NCI-H510A treated with DMSO at 0.1 percent for 48 hours (cell line): Measurements from ENCODE around the gene ACAP3.

Experiments used
- DNase-seq: peaks from one replicate; lab custom pipeline; 2025; lab: John Stamatoyannopoulos, UW

ACAP3 gene

DNA sequence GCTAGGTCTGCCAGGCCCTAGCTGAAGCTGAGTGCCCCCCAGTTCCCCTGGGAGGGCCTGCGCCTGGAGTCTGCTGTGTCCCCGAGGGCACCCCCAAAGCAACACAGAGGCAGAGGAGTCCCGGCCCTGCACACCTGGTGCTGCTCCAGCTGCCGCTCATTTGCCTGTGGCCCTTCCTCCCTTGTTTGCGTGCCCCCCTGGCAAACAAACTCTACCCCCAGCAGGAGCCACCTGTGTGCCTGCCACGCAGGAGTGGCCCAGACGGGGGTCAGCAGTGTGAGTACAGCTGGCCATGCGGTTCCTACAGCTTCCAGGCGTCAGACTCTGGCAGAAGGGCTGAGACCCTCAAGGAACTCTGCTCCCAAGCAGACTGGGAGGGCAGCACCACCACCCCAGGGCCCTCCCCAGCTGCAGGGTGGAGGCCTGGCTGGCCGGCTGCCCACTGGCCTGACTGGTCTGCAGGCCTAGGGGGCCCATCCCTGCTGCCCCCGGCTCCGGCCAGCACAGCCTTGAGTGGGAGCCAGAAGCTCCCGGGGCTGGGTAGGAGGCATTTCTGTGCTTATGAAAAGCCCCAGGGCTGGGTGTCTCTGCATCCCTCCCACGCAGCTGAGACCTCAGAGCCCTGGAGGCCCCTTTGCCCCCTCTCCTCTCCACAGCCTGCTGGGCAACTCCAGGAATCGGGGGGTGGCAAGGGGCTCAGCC, 22.8 kb upstream of the ACAP3 start:
- no peak for DNase-seq

DNA sequence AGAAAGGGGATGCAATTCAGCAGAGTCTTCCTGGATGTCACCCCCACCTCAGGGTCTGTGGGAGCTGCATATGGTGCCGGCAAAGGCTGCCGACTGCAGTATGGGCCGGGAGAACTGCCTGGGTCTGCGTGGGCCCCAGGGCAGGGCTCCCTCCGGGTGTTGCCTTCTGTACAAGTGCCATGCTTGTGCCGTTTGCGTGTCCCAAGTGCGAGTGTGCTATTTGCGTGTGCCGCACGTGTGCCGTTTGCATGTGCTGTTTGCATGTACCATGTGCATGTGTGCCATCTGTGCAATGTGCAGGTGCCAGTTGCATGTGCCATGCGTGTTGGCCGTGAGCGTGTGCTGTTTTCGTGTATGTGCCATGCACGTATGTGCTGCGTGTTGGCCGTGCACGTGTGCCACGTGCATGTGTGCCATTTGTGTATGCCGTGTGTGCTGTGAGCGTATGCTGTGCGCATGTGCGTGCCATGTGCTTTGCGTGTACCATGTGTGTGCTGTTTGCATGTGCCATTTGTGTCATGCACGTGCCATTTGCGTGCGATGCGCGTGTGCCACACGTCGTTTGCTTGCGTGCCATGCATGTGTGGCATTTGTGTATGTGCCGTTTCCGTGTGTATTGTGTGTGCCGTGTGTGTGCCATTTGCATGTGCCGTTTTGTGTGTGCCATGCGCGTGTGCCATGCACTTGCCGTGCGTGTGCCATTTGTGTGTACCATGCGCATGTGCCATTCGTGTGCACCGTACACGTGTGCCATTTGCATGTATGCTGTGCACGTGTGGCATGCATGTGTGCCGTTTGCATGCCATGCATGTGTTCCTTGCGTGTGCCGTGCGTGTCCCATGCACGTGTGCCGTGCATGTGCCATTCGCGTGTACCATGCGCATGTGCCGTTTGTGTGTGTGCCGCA, 21.8 kb upstream of the ACAP3 start:
- no peak for DNase-seq

DNA sequence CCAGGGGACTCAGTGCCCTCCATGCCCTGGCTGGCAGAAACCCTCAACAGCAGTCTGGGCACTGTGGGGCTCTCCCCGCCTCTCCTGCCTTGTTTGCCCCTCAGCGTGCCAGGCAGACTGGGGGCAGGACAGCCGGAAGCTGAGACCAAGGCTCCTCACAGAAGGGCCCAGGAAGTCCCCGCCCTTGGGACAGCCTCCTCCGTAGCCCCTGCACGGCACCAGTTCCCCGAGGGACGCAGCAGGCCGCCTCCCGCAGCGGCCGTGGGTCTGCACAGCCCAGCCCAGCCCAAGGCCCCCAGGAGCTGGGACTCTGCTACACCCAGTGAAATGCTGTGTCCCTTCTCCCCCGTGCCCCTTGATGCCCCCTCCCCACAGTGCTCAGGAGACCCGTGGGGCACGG, 20.5 kb upstream of the ACAP3 start:
- DNase-seq: no peak

DNA sequence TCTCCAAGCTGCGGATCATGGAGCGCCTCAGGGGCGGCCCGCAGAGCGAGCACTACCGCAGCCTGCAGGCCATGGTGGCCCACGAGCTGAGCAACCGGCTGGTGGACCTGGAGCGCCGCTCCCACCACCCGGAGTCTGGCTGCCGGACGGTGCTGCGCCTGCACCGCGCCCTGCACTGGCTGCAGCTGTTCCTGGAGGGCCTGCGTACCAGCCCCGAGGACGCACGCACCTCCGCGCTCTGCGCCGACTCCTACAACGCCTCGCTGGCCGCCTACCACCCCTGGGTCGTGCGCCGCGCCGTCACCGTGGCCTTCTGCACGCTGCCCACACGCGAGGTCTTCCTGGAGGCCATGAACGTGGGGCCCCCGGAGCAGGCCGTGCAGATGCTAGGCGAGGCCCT, 19.6 kb upstream of the ACAP3 start:
- no peak for DNase-seq

DNA sequence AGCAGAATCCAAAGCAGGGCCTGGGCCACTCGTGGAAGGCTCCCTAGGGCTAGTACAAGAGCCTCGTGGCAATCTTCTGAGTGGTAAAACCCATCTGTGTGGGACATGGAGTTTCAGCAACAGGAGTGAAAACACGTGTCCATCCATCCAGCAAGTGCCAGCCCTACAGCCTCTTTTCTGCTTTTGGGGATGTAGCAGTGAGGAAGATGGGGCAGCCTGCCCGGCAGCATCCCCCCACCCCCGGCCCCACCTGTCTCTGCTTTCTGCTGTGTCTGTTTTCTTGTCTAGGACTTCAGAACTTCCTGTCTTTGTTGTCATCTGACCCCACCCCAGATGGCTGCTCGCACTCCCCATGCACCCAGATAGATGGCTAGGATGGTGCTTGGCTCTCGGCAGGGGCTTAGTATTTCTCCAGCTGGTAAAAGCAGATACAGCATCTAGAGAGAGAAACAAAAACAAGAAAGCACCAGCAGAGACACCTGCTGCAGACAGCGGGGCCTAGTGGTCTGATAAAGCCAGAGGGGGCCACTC, 18.4 kb upstream of the ACAP3 start:
- DNase-seq: no peak

DNA sequence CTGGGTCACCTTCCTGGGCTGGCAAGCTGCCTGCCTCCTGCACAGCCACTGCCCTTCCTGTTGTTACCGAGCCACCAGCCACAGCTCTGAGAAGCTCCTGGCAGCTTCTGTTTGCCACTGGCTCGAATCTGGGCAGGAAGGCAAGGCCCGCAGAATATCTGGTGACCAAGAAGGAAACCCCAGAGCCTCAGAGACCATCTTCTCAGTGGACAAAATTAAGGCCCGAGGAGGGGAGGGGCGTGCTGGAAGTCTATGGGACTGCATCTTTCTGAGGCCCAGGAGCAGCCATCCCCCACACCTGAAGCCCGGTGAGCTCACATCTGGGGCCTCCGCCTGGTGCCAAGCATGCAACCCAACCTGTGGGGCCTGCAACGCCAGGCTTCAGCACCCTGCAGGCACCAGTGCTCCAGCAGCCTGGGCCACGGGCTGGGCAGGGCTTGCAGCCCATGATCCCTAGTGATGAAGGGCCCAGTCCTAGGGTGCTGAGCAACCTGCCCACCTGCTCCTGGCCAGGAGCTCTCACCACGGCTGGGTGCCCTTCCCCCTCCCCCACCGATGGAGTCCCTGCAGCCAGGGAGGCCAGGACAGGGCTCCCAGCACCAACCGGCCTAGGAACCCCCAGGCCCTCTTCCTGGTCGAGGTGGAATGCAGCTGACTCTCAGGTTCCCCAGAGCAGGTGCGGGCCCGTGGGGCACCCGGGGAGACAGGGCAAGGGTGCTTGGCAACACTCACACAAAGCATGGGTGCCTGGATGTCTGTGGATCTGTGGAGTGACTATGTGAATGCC, 17.8 kb upstream of the ACAP3 start:
- no peak for DNase-seq

DNA sequence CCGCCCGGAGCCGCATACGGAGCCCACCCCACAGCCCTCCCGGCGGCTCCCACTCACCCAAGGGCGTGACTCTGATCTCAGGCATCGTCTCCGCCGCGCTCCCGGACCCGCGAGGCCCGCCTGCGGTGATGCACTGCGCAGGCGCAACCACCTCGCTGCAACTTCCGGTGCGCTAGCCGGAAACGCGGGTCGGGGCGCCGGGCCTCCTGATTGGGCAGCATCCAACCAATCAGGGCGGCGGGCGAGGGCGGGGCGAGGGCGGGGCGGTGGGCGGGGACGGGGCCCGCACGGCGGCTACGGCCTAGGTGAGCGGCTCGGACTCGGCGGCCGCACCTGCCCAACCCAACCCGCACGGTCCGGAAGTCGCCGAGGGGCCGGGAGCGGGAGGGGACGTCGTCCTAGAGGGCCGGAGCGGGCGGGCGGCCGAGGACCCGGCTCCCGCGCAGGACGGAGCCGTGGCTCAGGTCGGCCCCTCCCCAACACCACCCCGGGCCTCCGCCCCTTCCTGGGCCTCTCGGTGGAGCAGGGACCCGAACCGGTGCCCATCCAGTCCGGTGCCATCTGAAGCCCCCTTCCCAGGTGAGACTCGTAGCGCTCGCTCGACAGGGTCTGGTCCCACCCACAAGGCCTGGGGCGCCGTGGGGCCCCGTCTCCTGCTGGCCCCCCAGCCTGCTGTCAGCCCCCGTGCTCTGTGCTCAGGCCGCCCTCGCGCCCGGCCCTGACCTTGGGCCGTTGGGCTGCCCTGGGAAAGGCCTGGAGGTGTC, 17.0 kb upstream of the ACAP3 start, which contains the start of the genes CPTP and INTS11:
Gene CPTP, plus strand, starts transcription at position 279 of the 764 bp plus-strand sequence. CDS start 2,109 bp downstream, outside the sequence.
Gene INTS11, minus strand, starts transcription at position 137 of the 764 bp plus-strand sequence. Its CDS starts 52 bp downstream, at position 85.
- DNase-seq: peak; percentile 98

DNA sequence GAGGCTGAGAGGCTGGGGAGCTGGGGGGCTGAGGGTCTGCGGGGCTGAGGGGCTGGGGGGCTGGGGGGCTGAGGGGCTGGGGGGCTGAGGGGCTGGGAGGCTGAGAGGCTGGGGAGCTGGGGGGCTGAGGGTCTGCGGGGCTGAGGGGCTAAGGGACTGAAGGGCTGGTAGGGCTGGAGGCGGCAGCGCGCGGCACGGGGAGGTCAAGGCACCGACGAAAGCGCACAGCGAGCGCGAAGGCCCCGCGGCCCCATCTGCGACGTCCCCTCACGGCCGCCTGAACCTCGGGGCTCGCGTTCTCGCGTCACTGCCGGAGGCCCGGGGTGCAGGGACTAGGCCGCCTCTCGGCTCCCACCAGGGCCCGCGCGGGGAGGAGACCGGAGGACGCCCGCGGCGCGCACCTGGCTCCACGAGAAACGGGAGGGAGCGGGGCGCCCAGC, 16.4 kb upstream of the ACAP3 start:
- DNase-seq: no peak

DNA sequence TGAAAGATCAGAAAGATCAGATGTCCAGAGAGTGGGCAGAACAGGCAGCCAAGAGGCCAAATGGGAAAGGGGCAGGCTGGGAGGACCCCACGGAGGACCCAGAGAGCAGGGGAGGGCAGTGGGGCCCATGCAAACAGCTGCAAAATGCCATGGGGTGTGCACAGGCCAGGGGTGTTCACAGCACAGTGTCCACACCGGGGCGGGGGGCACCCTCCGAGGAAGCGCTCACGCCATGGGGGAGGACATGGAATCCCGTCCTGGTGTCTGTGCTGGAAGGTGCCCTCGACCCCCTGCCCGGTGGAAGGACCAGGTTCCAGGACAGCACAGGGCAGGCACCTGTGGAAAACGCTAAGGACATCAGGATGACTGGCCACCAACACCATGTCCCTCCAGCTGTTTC, 15.2 kb upstream of the ACAP3 start:
- no peak for DNase-seq

DNA sequence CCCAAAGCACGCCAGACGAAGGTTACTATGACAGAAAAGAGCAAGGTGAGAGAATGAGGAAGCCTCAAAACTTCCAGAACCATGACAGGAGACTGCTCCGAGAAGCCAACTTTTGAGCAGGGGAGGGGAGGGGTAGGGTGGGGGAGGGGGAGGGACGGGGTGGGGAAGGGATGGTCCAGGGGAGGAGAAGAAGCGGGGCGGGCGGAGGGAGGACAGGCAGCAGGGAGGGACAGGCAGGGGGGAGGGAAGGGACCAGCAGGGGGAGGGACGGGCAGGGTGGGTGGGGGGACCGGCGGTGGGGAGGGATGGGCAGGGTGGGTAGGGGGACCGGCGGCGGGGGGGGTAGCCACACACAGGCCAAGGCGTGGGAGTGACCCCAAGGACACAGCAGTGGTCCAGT, 14.7 kb upstream of the ACAP3 start:
- DNase-seq: no peak

DNA sequence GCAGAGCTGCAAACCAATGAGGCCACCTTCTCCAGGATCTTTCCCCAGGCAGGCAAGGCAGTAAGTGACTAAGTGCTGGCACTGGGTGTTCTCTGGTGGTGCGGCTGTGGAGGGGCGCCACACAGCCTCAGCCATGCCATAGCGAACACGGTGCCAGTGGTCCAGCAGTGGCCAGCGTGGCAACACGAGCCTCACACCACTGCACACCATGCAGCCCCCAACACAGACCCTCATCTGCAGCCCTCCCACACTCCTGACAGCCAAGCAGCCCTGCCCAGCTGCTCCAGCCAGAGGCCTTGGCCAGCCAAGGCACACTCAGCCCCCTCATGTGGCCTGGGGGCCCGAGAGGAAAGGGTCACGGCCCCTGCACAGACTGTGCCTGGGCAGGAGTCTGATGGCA, 13.7 kb upstream of the ACAP3 start:
- no peak for DNase-seq

DNA sequence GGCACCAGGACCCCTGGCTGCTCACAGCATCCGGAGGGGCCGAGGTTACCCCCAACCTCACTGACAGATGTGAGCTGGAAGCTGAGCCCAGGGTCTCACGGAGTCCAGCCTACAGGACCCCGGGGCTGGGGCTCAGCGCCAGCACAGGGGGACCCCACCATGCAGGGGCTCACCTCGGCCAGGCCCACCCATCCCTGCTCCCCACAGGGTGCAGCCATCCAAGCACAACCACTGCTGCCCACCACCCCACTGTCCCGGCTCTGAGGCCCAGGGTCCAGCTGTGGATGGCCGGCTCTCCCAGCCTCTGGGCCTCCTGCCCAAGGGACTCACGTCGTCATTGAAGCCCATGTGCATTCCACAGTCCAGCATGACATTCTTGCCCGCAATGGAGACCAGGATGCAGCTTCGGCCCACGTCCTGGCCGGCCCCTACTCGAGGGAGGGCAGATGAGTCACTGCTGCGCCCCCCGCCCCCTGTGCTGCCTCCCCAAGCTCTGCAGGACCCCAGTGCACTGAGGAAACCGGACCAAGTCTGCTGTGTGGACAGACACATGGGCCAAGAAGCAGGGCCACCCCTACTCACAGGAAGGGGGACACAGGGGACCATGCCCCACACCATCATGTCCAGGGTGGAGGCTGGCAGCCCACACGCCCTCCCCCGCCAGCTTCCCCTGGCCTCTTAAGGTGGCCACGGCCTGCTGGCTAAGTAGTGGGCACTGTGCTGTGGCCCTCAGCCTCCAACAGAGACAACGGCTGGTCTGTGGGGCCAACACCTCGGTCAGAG, 13.1 kb upstream of the ACAP3 start:
- no peak for DNase-seq

DNA sequence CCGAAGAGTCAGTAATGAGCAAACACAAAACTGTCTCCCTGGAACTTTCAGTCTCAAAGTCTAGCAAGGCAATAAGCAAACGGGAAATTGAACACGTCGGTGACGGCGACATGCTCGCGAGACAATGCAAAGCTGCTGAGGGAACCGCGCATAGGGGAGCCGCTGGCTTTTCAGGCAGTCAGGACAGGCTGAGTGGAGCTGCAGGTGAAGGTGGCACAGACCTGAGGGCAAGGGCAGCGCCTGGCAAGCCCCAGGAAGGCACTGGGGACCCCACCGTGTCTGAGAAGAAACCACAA, 11.9 kb upstream of the ACAP3 start:
- DNase-seq: no peak

DNA sequence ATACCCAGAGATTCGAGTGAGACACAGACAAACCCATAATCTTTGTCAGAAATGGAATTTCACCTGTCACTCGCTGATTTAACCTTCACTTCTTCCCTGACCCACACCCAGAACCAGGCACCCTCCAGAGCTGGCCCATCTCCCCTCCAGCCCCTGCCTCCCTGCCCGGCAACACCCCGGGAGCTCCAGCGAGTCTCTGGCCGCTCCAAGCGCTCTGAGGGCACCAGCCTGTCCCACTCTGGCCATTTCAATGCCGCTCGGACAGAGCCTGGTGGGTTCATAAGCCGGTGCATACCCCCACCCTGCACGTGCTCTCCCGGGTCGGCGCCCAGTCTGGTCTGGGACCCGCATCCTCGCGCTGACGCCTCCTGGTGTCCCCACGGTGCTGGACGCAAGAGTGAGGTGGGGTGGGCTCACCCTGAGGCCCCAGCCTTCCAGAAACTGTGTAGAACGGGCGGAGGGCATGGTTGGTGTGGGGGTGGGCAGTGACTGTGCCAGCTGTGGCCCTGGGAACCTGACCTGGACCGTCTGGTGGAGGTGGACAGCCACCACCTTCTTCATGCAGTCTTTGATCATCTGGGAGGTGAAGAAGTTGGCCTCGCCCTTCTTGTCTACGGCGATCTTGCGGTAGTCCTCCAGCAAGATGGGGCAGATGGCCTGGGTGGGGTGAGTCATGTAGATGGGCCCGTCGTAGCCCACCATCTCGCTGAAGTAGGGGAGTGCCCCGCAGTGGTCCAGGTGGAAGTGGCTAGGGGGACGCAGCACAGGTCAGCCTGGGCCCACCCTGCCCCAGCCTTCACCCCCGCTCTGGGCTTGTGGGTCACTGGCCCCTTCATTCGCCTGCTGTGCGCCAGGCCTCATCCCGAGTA, 11.3 kb upstream of the ACAP3 start:
- DNase-seq: no peak

DNA sequence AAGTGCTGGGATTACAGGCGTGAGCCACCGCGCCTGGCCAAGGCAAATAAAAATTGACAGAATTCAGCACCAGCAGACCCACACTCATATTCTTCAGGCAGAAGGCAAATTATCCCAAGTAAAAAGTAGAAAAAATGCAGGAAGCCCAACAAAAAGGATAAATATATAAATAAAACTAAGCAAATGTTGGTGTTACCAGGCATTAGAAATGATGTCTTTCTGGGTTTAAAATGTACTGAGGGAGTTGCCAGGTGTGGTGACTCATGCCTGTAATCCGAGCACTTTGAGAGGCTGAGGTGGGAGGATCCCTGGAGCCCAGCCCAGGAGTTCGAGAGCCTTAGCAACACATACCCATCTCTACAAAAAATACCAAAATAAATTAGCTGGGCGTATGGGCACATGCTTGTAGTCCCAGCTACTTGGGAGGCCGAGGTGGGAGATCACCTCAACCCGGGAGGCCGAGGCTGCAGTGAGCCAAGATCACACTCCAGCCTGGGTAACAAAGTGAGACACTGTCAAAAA, 10.5 kb upstream of the ACAP3 start:
- DNase-seq: peak; percentile 98

DNA sequence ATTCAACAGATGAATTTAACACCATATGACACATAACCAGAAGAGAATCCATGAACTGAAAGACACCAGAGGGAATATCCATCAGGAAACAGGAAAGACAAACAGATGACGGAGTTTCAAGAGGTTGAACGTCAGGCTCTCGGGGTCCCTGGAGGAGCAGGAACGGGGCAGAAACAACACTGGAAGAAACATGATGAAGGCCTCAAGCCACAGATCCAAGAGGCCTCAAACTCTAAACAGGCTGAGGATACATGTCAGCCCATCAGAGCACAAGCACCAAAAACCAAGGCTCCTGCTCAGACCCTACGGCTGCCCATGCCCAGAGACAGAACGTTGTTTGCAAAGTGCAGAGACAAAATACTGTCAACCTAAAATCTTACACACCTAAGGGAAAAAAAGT, 9.7 kb upstream of the ACAP3 start:
- DNase-seq: no peak

DNA sequence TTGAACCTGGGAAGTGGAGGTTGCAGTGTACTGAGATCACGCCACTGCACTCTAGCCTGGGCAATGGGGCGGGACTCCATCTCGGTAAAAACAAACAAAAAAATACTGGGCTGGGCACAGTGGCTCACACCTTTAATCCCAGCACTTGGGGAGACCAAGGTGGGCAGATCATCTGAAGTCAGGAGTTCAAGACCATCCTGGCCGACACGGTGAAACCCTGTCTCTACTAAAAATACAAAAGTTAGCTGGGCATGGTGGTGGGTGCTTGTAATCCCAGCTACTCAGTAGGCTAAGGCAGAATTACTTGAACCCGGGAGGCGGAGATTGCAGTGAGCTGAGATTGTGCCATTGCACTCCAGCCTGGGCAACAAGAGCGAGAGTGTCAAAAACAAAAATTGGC, 8.5 kb upstream of the ACAP3 start:
- DNase-seq: peak; percentile 66

DNA sequence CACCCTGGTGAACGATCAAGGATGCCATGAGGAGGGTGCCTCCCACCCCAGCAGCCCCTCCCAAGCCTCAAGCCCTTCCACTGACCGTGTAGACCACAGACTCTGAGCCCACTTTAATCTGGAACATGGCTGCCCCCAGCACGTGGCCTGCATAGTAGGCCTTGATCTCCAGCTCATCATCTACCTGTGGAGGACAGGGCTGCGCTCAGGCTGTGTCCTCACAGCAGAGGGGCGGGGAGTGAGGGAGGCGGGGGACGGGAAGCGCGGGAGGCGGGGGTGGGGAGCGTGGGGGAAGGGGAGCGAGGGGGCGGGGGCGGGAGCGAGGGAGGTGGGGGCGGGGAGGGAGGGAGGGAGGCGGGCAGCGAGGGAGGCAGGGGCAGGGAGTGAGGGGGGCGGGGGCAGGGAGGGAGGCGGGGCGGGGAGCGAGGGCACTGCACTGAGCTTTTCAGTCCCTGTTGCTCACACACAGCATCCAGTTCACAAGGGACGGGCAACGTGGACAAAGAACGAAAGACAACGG, 7.8 kb upstream of the ACAP3 start:
- DNase-seq: peak; percentile 92

DNA sequence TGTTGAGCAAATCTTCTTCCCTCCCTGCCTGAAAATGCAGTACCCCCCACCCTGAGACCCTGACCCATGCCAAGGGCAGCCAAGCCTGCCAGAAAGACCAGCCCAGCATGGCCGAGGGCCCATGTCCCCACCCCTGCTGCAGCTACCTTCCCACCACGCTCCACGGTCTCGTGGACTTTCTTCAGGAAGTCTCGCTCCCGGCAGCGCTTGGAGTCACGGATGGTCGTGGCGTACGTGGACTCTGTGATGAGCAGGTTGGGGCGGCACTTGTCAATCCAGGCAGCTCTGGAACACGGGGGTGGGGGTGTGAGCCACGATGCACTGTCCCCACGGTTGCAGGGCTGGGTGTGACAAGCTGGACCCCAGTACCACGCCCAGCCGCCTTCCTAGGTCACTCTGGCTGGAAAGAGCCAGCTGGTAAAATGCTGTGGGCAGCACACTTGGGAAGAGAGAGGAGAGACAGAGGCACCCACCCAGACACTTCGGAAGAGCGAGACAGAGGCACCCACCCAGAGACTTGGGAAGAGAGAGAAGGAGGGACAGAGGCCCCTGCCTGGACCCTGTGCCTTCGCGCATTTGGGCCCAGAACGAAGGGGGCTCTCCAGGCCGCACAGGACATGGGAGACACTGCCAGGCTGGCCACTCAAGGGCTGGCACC, 7.1 kb upstream of the ACAP3 start:
- no peak for DNase-seq
